HL-60/S4 (cell line): Measurements from ENCODE around the gene GABRR3.
"Not testable (repeated sequence)": the region's sequence is repeated elsewhere in the genome, so short reads cannot be mapped to it uniquely, and the experiment has no call there.

Experiments used
- in situ Hi-C: fragments of 300-500 bp; cut with MboI; formaldehyde crosslinking; loops from 2 replicates; pipeline ENCODE4 v1.14.3; 2022; ENCODE audit warnings: low sequenced_read_pairs

The GABRR3 gene

DNA sequence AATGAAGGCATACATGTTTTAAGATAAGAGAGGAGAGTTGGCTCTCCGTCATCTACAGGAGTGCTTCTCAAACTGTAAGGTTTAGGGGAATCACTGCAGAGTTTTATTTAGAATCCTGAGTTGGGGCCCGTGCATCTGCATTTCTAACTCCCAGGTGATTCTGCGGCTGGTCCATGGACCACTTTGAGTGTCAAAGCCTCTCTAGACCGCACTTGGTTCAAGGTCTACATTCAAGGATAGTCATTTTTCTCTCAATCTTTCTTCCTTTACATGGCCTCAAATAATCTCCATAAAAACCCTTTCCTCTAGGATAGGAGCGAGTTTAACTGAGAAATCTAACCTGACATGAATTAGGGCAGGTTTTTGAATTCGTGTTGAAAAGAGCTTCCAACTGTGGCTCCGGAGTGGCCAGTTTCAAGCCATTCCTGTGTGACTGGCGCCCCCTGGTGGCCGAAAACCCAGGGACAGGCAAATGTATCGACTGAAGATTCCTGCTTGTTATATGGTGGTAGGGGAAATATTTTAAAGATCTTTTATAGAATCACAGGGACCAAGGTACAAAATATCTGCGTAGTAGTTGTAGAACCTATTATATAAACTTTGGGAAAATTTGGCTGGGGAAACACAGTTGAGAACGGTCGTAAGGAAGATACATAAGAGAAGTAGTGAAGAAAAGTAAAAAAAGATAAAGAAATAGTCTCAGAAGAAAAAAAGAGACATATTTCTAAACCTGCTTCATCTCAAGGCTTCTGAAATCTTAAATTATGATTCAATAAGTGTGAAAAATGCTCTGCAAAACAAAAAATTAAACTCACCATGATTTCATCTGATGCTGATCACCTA lies 11.9 kb downstream of the GABRR3 start:
- in situ Hi-C loops, result loop anchor here (10.0 kb wide), 1 partner anchor 228 kb away; no protein-coding TSS in a partner anchor

DNA sequence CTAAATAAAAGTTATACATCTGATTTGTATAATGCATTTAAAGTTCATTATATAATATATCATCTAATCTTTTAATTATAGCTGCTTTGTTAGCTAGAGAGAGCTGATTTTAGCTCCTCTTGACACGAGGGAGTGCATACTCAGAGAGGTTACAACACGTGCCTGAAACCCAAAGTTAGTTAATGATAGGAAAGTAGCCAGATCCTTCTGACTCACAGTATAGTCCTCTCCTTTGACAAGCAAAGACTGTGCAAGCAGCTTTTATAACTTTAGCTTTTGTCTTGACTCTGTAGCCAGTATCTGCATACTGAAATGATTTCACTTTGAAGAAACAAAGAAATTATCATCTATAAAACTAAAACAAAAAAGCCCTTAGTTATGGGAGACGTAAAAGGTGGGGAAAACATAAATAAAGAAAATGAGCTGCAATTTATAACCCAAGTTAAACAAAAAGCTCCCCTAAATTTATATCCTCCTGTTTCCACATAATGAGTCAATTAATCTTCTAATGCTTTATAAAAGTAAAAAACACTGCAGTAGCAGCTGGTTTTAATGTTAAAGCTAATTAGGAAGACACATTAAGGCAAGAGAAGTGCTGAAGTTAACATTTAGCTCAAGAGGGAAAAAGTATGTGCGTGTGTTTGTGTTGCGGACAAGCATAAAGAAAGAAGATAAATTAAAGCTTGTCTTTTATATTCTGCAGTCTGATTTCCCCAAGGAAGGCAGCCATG lies 13.1 kb downstream of the GABRR3 start:
- in situ Hi-C loops, result loop anchor here (10.0 kb wide), 1 partner anchor 227 kb away; no protein-coding TSS in a partner anchor

DNA sequence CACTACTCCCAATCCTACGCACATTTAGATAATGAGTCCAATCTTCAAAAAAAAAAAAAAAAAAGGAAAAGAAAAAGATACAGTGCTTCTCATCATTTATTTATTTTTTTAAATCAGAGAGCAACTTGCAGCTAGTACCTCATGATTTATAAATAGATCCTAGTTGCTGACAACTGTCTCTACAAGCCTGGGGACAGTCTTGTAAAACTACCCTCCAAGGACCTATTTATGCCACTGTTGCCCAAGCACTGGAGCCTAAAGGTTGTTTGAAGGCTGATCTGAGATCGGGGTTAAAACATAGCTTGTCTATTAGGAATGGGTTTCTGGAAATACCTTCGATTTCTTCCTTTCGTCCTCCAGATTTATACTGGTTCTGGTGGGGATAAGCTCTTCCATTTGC lies 14.7 kb downstream of the GABRR3 start:
- in situ Hi-C loops, result loop anchor here (10.0 kb wide), 1 partner anchor 226 kb away; no protein-coding TSS in a partner anchor

DNA sequence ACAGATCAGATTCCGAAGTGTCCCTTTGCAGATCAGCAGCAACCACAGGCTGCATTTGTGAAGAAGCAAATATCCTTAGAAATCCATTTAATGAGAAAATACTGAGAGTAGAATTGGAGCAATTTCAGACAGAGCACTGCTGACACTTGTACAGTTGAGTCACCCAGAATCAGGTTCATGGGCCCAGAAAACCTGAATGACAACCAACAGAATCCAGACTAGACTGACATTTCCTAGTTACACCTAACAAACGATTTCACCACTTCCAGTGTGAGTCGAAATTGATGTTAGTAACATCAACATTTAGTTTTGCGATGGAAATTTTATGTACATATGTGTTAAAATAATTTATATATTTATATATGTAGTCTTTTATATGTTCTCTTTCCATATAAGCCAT lies 16.8 kb downstream of the GABRR3 start:
- in situ Hi-C loops, result no loop called here

DNA sequence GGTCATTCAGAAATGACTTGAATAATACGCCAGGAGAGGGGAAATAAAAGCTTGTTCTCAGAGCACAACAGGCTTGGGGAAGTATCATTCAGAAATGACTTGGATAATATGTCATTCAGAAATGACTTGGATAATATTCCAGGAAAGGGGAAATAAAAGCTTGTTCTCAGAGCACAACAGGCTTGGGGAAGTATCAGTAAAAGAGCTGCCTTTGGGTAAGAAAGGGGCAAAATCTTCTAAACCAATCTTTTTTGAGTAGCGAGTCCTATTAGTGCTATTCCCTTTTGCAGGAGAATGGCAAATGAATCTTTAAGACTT lies 20.9 kb downstream of the GABRR3 start:
- in situ Hi-C loops, result no loop called here

DNA sequence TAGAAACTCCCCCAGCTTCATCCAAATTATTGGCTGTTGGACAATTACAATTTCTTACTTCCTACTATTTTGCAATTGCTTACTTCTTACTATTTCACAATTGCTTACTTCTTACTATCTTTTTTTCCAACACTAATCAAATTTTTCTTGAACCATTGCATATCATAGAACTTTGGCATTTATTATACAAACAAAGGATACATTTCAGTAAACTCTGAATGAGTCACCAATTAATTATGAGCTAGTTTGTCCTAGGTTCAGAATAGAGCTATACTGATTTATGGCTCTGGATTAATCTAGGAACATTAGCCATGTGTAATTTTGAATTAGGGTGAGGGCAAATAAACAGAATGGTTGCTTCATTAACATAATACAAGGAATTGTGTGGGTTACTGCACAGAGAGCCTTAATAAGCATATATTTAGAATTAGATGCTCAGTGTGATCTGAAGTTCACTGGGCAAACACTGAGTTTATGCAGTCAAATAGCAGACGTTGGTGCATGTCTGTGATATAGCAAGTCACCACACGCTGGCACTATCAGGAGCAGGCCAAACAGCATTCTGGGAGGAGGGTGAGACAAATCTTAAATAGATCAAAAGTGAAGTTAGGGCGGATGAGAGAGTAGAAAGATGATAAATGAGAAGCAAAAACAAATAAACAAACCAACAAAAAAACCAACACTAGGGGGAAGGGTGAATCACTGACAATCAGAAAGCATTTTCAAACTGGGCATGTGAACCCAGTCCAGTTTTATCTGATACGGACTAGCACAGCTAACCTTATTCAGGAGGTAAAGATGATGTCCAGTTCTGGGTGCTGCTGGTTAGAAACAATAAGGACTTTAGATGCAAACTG lies 21.5 kb downstream of the GABRR3 start:
- in situ Hi-C loops, result no loop called here

DNA sequence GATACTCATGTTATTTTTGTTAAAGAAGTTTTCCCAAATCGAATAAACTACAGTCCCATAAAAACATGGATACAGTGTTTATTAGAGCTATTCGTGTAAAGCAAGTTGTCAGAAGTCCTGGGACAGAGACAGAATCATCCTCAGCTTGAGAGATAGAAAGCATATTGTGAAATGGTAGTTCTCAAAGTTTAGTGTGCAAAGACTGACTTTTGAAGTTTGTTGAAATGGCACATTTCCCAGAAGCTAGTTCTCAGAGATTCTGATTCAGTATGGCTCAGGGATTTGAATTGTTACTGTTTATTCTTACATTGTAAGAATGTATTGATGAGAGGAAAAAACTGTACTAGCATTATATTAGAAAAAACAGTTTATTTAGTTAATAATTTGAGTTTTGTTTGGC lies 22.1 kb downstream of the GABRR3 start:
- in situ Hi-C loops, result no loop called here

DNA sequence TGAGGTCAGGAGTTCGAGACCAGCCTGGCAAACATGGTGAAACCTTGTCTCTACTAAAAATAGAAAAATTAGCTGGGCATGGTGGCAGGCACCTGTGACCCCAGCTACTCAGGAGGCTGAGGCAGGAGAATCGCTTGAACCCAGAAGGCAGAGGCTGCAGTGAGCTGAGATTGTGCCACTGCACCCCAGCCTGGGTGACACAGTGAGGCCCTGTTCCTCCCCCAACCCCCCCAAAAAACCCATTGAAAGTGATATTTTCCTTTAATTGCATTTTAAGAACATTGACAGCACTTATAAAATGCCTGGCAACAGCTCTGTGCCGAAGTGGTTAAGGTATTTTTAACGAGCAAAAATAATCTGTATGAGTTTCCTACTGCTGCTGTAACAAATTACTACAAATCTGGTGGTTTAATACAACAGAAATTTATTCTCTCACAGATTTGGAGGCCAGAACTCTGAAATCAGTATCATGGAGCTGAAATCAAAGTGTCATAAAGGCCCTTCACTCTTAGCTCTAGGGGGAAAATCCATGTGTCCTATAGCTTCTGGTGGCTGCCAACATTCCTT lies 24.1 kb downstream of the GABRR3 start:
- in situ Hi-C loops, result not testable (repeated sequence)

DNA sequence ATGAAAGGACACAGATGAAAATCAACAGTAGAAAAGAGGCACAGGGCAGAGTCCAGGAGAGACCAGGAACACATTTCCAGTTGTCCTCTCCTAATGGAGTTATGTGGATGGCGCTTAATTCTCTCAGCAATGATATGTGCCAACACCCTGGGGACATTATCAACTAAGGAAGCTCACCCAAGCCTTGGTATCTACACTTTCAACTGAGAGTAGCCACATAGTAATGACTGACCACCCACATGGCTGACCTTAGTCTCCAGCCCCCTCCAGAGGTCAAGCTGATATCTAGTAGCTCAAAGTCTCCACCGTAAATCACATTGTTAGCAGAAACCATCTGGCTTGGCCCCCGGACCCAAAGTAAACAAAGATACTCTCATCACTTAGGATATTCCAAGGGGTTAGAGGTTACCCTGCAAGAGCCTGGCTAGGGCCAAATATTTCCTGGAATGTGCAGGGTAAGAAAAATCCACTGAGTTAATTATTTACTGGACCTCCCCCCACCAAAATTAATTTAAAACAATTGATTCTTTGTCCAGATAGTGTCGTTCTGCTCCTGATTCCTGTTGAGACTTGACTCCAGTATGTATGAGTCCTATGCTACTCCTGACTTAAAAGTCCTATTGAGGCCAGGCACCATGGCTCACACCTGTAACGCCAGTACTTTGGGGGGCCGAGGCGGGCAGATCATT lies 24.8 kb downstream of the GABRR3 start:
- in situ Hi-C loops, result no loop called here

DNA sequence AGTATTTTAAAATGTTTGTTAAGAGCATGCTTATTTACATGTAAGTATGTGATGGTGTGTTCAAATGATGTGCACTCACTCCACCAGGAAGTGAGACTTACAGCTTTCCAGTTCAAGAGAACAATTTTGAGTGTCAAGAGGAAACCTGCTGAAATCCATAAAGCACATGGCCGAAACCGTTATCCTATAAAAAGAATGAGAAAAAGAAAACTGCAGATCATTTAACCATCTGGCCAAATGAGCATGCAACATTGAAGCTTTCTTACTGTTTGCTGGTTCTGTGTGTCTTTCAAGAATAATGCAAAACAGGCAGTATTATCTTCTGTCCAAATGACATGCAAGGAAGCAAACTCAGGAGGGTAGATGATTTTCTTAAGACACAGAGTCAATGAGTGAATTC lies 26.3 kb downstream of the GABRR3 start:
- in situ Hi-C loops, result no loop called here

DNA sequence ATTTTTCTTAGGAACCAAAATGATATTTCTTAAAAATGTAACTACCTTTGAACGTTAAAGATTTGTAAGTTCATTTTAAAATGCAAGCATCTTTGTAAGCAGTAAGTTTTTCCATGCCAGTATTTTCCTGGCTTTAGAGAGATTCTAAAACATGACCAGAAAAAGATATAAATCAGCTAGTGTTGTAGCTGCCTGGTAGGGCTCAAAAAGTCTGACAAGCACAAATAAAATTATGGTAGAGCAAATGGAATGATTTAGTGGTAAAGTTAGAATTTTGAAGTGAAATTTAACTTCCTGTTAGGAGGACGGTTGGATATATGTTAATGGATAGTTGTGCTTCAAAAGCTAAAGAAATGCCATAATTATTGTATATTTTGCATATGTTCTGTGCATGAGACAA lies 29.7 kb downstream of the GABRR3 start:
- in situ Hi-C loops, result no loop called here

DNA sequence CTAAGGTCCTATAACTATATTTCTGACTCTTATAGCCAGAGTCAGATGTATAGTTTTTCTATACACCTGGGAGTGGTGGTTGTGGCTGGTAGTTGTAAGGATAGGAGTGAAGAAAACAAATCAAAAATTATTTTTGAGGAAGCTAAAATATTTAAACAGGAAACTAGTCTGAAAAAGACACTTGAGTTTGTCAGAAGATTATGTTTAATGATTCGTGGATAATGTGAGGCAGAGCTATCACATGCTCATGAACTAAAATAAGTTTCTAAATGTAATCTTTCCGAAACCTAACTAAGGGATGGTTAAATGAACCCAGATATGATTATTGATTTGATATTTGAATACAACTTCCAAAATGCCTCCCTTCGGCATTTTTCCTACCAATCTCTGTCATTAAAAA lies 30.4 kb downstream of the GABRR3 start:
- in situ Hi-C loops, result no loop called here

DNA sequence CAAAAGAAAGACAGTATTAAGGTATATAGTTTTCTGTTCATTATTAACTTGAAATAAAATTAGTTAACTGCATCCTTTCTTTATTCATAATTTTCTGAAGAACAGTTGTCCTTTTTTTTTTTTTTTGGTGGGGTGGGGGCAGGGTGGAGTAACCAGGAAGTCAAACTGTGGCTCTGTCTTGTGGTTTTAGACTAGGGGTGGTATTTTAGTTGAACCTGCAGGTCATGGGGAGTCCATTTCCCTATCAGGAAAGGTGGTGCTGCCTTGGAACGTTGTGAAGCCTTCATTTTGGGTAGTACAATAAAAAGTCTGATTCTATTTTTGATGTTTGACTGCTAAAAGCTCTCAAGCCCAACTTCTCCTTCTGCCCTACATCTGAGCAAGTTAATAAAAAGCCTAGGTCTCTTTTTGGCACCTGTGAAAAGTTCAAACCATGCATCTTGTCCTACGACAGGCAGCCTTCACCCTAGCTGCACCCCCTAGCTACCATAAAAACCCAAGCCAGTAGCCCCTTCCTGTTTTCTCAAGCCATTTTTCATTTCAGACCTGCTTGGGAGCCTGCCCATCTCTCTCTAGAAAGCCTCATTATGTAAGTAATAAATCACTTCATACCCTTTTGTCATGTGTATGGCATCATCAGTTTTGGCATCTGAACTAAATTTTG lies 31.7 kb downstream of the GABRR3 start:
- in situ Hi-C loops, result no loop called here

DNA sequence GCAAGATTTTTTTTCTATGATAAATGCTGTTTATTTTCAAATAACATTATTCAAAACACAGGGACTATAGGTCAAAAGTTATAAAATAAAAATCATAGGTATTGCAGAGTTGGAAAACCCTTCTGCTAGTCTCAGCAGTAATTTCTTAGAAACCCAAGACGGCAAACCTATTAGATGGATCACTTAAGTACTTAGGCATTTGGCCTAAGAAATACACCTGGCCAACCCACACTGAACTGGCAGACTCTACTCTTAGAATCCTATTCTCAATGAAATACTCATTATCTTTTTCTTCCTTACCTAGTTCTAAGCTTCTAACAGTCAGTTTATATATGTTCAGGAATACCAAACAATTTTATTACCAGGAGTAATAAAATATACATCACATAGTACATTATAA lies 32.4 kb downstream of the GABRR3 start:
- in situ Hi-C loops, result no loop called here

DNA sequence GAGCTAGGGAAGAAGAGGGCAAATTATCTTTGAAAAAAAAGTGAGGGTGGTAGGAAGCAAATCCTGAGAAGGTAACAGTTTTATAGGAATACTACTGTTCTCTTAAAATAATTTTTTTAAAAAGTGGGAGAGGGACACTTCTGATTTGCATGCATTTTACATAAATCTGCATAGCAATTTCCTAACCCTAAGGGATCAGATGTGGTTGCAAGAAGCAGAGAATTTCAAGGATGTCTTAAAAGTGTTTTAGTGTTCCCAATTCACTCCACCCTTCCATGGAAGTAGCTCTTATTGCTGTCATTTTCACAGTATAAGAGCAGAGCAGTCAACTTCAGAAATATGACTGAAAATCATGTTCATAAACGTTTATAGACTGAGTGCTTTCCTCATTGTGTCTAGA lies 35.1 kb downstream of the GABRR3 start:
- in situ Hi-C loops, result no loop called here

DNA sequence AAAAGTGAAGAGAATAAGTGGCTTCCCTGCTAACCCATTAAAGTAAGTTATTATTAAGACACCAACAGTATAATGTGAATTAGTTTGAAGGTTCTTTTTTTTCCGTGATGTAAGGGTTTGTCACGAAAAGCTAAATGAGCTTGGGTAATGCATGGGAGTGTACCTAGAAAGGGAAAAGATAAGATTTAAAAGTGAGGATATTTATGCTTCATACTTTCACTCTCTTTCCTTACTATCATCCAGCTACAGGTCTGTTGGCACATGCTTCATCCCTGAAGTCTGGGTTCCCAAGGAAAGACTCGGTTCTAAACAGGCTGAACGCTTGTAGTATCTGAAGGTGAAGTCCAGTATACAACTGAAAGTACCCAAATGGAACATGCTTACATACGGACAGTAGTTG lies 36.0 kb downstream of the GABRR3 start:
- in situ Hi-C loops, result no loop called here

DNA sequence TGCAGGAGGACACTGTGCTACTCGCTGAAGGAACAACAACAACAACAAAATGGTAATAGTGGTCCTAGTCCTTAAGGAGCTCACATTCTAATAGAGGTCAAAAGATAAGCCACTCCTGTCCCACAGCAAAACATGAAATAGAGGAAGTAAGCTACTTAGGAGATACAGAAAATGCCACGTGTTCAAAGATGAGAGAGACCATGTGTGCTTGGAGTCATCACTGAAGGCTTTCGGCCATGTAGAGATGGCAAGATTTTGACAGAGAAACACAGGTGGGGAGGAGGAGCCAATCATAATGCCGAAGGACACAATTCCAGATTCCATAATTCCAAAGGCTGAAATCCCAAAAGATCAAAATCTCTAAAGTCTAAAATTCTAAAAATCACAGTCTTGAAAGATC lies 38.1 kb downstream of the GABRR3 start:
- in situ Hi-C loops, result no loop called here

DNA sequence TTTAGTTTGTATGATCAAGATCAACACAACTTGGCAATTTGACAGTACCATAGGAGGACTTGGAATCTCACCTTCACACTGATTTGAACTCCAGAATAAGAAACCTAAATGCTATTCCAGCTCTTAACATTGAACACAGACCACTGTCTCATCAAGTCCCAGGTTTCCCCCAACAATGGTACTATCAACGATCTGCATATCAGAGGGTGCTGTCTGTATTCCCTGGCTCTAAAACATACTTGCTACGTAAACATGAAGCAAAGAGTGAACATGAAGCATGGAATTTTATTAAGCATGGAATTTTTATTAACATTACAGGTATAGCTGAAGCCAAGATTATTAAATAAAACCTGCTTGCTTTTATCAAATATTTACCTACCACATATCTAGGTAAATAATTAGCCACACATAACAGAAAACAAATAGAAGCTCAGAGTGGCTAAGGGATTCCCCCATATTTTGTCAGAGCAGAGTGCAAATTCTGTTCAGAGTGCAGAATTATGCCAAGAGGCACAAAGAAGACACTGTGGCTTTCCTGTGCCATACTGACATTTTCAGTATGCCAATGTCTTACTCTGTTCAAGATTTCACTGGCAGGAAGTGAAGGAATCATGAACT lies 40.7 kb downstream of the GABRR3 start:
- in situ Hi-C loops, result no loop called here

DNA sequence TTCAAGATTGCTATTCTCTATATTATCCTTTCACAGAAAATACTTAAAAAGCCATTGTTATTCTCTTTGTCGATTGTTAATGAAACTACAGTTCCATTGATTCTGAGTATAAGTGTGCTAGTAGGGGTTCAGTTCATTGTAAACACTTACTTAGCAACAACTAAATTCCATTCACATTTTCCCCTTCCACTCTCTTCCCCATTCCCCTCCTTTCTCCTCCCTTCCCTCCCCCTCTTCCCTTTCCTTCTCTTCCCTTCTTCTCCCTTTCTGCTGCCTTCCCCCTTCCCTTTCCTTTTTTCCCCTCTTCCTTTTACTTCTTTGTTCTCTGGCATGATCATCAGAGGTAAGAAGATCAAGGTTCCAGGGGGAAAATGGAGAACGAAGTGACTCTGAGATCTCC lies 41.6 kb downstream of the GABRR3 start:
- in situ Hi-C loops, result no loop called here
